ENCODE measurements around the gene UBE2J1. TPM values are rescaled to one million over a fixed set of nuclear protein-coding genes. Genes with fewer than 3 reads are reported as not detected.
A peak's percentile ranks its signal among the peaks of the same experiment; 100 is the strongest.
"Not testable (repeated sequence)": the region's sequence is repeated elsewhere in the genome, so short reads cannot be mapped to it uniquely, and the experiment has no call there.

UBE2J1 gene
- total RNA-seq, 1 donor from 2014 or later, result 32.0 TPM

- no peak for TF ChIP-seq CTCF (conservative IDR thresholded peaks at IDR 0.05)
- Mint-ChIP-seq H3K4me3 (no peak overlapping the region), H3K27me3 (peaks cover 5% of the 10 kb centered on the region), H3K36me3 (peaks cover 3% of the 10 kb centered on the region), H3K4me1 (ENCODE audit: unreplicated experiment) (peaks cover 10% of the 10 kb centered on the region), H3K9me3 (no peaks in the 10 kb centered on the region), H3K27ac (no peak overlapping the region)
- DNase-seq (ENCODE audit: extremely low spot score, unreplicated experiment), result no peak
These were observed 39.5 kb downstream of the UBE2J1 start for GRCh38 chr6:89313006-89313405.

- DNase-seq (ENCODE audit: extremely low spot score, unreplicated experiment), result no peak
- no peak overlapping the region for H3K4me3 Mint-ChIP-seq
- peaks cover 3% of the 10 kb centered on the region for H3K36me3 Mint-ChIP-seq
- TF ChIP-seq CTCF (conservative IDR thresholded peaks at IDR 0.05), result peak; percentile 69
- peak overlapping the region; percentile 31 for H3K27ac Mint-ChIP-seq
- H3K9me3 Mint-ChIP-seq, result no peaks in the 10 kb centered on the region
- H3K27me3 Mint-ChIP-seq, result peaks cover 5% of the 10 kb centered on the region
- H3K4me1 Mint-ChIP-seq (ENCODE audit: unreplicated experiment), result peaks cover 10% of the 10 kb centered on the region
These were observed 40.5 kb downstream of the UBE2J1 start for GRCh38 chr6:89311853-89312531.

- no peak for TF ChIP-seq CTCF (conservative IDR thresholded peaks at IDR 0.05)
- H3K27ac Mint-ChIP-seq, result peak overlapping the region; percentile 31
- no peak overlapping the region for H3K4me3 Mint-ChIP-seq
- H3K9me3 Mint-ChIP-seq, result no peaks in the 10 kb centered on the region
- no peak for DNase-seq (ENCODE audit: extremely low spot score, unreplicated experiment)
- peaks cover 5% of the 10 kb centered on the region for H3K27me3 Mint-ChIP-seq
- peaks cover 3% of the 10 kb centered on the region for H3K36me3 Mint-ChIP-seq
- peaks cover 10% of the 10 kb centered on the region for H3K4me1 Mint-ChIP-seq (ENCODE audit: unreplicated experiment)
These were observed 41.0 kb downstream of the UBE2J1 start for GRCh38 chr6:89311530-89311852.

- DNase-seq (ENCODE audit: extremely low spot score, unreplicated experiment), result no peak
- Mint-ChIP-seq H3K9me3 (no peaks in the 10 kb centered on the region), H3K4me1 (ENCODE audit: unreplicated experiment) (peaks cover 10% of the 10 kb centered on the region), H3K4me3 (no peak overlapping the region), H3K27ac (no peak overlapping the region), H3K36me3 (peaks cover under 1% of the 10 kb centered on the region), H3K27me3 (peaks cover 5% of the 10 kb centered on the region)
- no peak for TF ChIP-seq CTCF (conservative IDR thresholded peaks at IDR 0.05)
These were observed 41.6 kb downstream of the UBE2J1 start for GRCh38 chr6:89310929-89311328.

GRCh38 chr6:89308525-89309395 is 43.8 kb downstream of the UBE2J1 start:
- H3K36me3 Mint-ChIP-seq, result no peaks in the 10 kb centered on the region
- H3K4me1 Mint-ChIP-seq (ENCODE audit: unreplicated experiment), result peaks cover 10% of the 10 kb centered on the region
- peaks cover 5% of the 10 kb centered on the region for H3K27me3 Mint-ChIP-seq
- H3K9me3 Mint-ChIP-seq, result no peaks in the 10 kb centered on the region
- no peak overlapping the region for H3K27ac Mint-ChIP-seq
- DNase-seq (ENCODE audit: extremely low spot score, unreplicated experiment), result no peak
- no peak overlapping the region for H3K4me3 Mint-ChIP-seq
- no peak for TF ChIP-seq CTCF (conservative IDR thresholded peaks at IDR 0.05)

- not testable (repeated sequence) for H3K4me1 Mint-ChIP-seq (ENCODE audit: unreplicated experiment); DNase-seq (ENCODE audit: extremely low spot score, unreplicated experiment); H3K4me3 Mint-ChIP-seq; H3K9me3 Mint-ChIP-seq; H3K36me3 Mint-ChIP-seq; H3K27me3 Mint-ChIP-seq; H3K27ac Mint-ChIP-seq
These were observed 48.0 kb downstream of the UBE2J1 start for GRCh38 chr6:89304517-89304916.

Data from type B pancreatic cell (in vitro differentiated cells).